ENCODE data around the gene F8.

The F8 gene

GRCh38 chrX:155061760-155062159 is 39.2 kb upstream of the F8 start:
- Histone ChIP-seq H3K9me3 (ENCODE audit: insufficient read depth, low read depth, low read length) (no peaks in the 10 kb centered on the region), H2BK12ac (ENCODE audit: low read length) (no peak overlapping the region), H2AFZ (ENCODE audit: insufficient read depth, low read length, poor library complexity) (no peak overlapping the region), H3K79me1 (ENCODE audit: low read length) (no peaks in the 10 kb centered on the region), H3K79me2 (ENCODE audit: control insufficient read depth, insufficient read depth, low read length, poor library complexity) (no peaks in the 10 kb centered on the region), H2AK5ac (ENCODE audit: low read length) (no peak overlapping the region), H3K14ac (ENCODE audit: low read length) (no peak overlapping the region), H3K18ac (ENCODE audit: low read length) (no peak overlapping the region), H3K23ac (ENCODE audit: low read length) (no peak overlapping the region), H4K8ac (ENCODE audit: low read depth, low read length) (no peak overlapping the region), H3K4me2 (ENCODE audit: low read length) (no peak overlapping the region), H3K4ac (ENCODE audit: low read depth, low read length) (no peak overlapping the region), H3K9ac (ENCODE audit: low read length) (no peak overlapping the region), H4K12ac (ENCODE audit: low read depth, low read length) (no peak overlapping the region), H4K91ac (ENCODE audit: low read depth, low read length) (no peak overlapping the region), H3K27ac (ENCODE audit: low read depth, low read length) (no peak overlapping the region), H3K4me1 (ENCODE audit: control insufficient read depth in 1 of 2, insufficient read depth in 2 of 2, low read length in 2 of 2) (peaks cover 5 to 7% of the 10 kb centered on the region in 2 experiments), H3K36me3 (ENCODE audit: control insufficient read depth in 1 of 2, insufficient read depth in 2 of 2, low read length in 2 of 2) (peaks cover 2 to 3% of the 10 kb centered on the region in 2 experiments), H2BK120ac (ENCODE audit: insufficient read depth, low read length, poor library complexity) (no peak overlapping the region), H3K27me3 (ENCODE audit: insufficient read depth, low read length) (no peaks in the 10 kb centered on the region), H2BK5ac (ENCODE audit: low read depth, low read length, poor library complexity) (no peak overlapping the region), H3K4me3 (ENCODE audit: low read depth, low read length) (no peak overlapping the region)
- WGBS (ENCODE audit: extremely low coverage, insufficient coverage, insufficient read length): no CpG with 5 or more reads among the region's 4 CpGs
- no peak for DNase-seq

- Histone ChIP-seq H4K12ac (ENCODE audit: low read depth, low read length) (no peak overlapping the region), H2AFZ (ENCODE audit: insufficient read depth, low read length, poor library complexity) (no peak overlapping the region), H3K14ac (ENCODE audit: low read length) (no peak overlapping the region), H3K27ac (ENCODE audit: low read depth, low read length) (no peak overlapping the region), H2BK12ac (ENCODE audit: low read length) (no peak overlapping the region), H3K4me1 (ENCODE audit: control insufficient read depth in 1 of 2, insufficient read depth in 2 of 2, low read length in 2 of 2) (peaks cover 2 to 5% of the 10 kb centered on the region in 2 experiments), H3K9ac (ENCODE audit: low read length) (no peak overlapping the region), H2AK5ac (ENCODE audit: low read length) (no peak overlapping the region), H3K4me3 (ENCODE audit: low read depth, low read length) (no peak overlapping the region), H4K8ac (ENCODE audit: low read depth, low read length) (peak overlapping the region; percentile 28), H3K27me3 (ENCODE audit: insufficient read depth, low read length) (no peaks in the 10 kb centered on the region), H3K4ac (ENCODE audit: low read depth, low read length) (no peak overlapping the region), H3K79me1 (ENCODE audit: low read length) (no peaks in the 10 kb centered on the region), H3K23ac (ENCODE audit: low read length) (no peak overlapping the region), H2BK5ac (ENCODE audit: low read depth, low read length, poor library complexity) (no peak overlapping the region), H3K9me3 (ENCODE audit: insufficient read depth, low read depth, low read length) (no peaks in the 10 kb centered on the region), H3K36me3 (ENCODE audit: control insufficient read depth in 1 of 2, insufficient read depth in 2 of 2, low read length in 2 of 2) (peaks cover 4 to 5% of the 10 kb centered on the region in 2 experiments), H2BK120ac (ENCODE audit: insufficient read depth, low read length, poor library complexity) (no peak overlapping the region), H3K4me2 (ENCODE audit: low read length) (peak overlapping the region; percentile 50), H3K18ac (ENCODE audit: low read length) (no peak overlapping the region), H3K79me2 (ENCODE audit: control insufficient read depth, insufficient read depth, low read length, poor library complexity) (no peaks in the 10 kb centered on the region), H4K91ac (ENCODE audit: low read depth, low read length) (no peak overlapping the region)
- DNase-seq: peak; percentile 49 to 82
- no CpG with 5 or more reads among the region's 25 CpGs for WGBS (ENCODE audit: extremely low coverage, insufficient coverage, insufficient read length)
These were observed 34.6 kb upstream of the F8 start for GRCh38 chrX:155056877-155057792.

GRCh38 chrX:155056471-155056870 is 33.9 kb upstream of the F8 start:
- no CpG with 5 or more reads among the region's 1 CpG for whole genome bisulfite sequencing (ENCODE audit: extremely low coverage, insufficient coverage, insufficient read length)
- Histone ChIP-seq H3K27me3 (ENCODE audit: insufficient read depth, low read length) (no peaks in the 10 kb centered on the region), H3K27ac (ENCODE audit: low read depth, low read length) (no peak overlapping the region)

GRCh38 chrX:155055494-155055893 is 33.0 kb upstream of the F8 start:
- H3K36me3 ChIP-seq (ENCODE audit: control insufficient read depth in 1 of 2, insufficient read depth in 2 of 2, low read length in 2 of 2): peaks cover 3 to 6% of the 10 kb centered on the region in 2 experiments
- H4K8ac ChIP-seq (ENCODE audit: low read depth, low read length): no peak overlapping the region
- no peaks in the 10 kb centered on the region for H3K79me2 ChIP-seq (ENCODE audit: control insufficient read depth, insufficient read depth, low read length, poor library complexity)
- no peak overlapping the region for H2BK120ac ChIP-seq (ENCODE audit: insufficient read depth, low read length, poor library complexity)
- no peak overlapping the region for H3K4me3 ChIP-seq (ENCODE audit: low read depth, low read length)
- H3K4me2 ChIP-seq (ENCODE audit: low read length): no peak overlapping the region
- H3K4ac ChIP-seq (ENCODE audit: low read depth, low read length): no peak overlapping the region
- no peaks in the 10 kb centered on the region for H3K27me3 ChIP-seq (ENCODE audit: insufficient read depth, low read length)
- H2AFZ ChIP-seq (ENCODE audit: insufficient read depth, low read length, poor library complexity): no peak overlapping the region
- H2BK5ac ChIP-seq (ENCODE audit: low read depth, low read length, poor library complexity): no peak overlapping the region
- H3K18ac ChIP-seq (ENCODE audit: low read length): no peak overlapping the region
- H2BK12ac ChIP-seq (ENCODE audit: low read length): no peak overlapping the region
- H3K9ac ChIP-seq (ENCODE audit: low read length): no peak overlapping the region
- H4K91ac ChIP-seq (ENCODE audit: low read depth, low read length): no peak overlapping the region
- no peak overlapping the region for H4K12ac ChIP-seq (ENCODE audit: low read depth, low read length)
- peaks cover 2 to 5% of the 10 kb centered on the region in 2 experiments for H3K4me1 ChIP-seq (ENCODE audit: control insufficient read depth in 1 of 2, insufficient read depth in 2 of 2, low read length in 2 of 2)
- no peaks in the 10 kb centered on the region for H3K79me1 ChIP-seq (ENCODE audit: low read length)
- no peak overlapping the region for H3K14ac ChIP-seq (ENCODE audit: low read length)
- H3K23ac ChIP-seq (ENCODE audit: low read length): no peak overlapping the region
- no peak for DNase-seq
- H3K9me3 ChIP-seq (ENCODE audit: insufficient read depth, low read depth, low read length): no peaks in the 10 kb centered on the region
- H2AK5ac ChIP-seq (ENCODE audit: low read length): no peak overlapping the region
- H3K27ac ChIP-seq (ENCODE audit: low read depth, low read length): no peak overlapping the region
- no CpG with 5 or more reads among the region's 3 CpGs for WGBS (ENCODE audit: extremely low coverage, insufficient coverage, insufficient read length)

More at GRCh38 chrX:155056471-155056870, 33.9 kb upstream of the F8 start:
- no peak overlapping the region for H3K23ac ChIP-seq (ENCODE audit: low read length)
- H2BK12ac ChIP-seq (ENCODE audit: low read length): no peak overlapping the region
- H3K4me1 ChIP-seq (ENCODE audit: control insufficient read depth in 1 of 2, insufficient read depth in 2 of 2, low read length in 2 of 2): peaks cover 2 to 5% of the 10 kb centered on the region in 2 experiments
- H3K14ac ChIP-seq (ENCODE audit: low read length): no peak overlapping the region
- H3K36me3 ChIP-seq (ENCODE audit: control insufficient read depth in 1 of 2, insufficient read depth in 2 of 2, low read length in 2 of 2): peaks cover 4 to 7% of the 10 kb centered on the region in 2 experiments
- H3K79me1 ChIP-seq (ENCODE audit: low read length): no peaks in the 10 kb centered on the region
- no peak overlapping the region for H3K4ac ChIP-seq (ENCODE audit: low read depth, low read length)
- H2BK120ac ChIP-seq (ENCODE audit: insufficient read depth, low read length, poor library complexity): no peak overlapping the region
- no peak overlapping the region for H3K4me2 ChIP-seq (ENCODE audit: low read length)
- no peak overlapping the region for H4K91ac ChIP-seq (ENCODE audit: low read depth, low read length)
- H3K9ac ChIP-seq (ENCODE audit: low read length): no peak overlapping the region
- DNase-seq: no peak
- no peaks in the 10 kb centered on the region for H3K79me2 ChIP-seq (ENCODE audit: control insufficient read depth, insufficient read depth, low read length, poor library complexity)
- H4K8ac ChIP-seq (ENCODE audit: low read depth, low read length): no peak overlapping the region
- H2AFZ ChIP-seq (ENCODE audit: insufficient read depth, low read length, poor library complexity): no peak overlapping the region
- H3K4me3 ChIP-seq (ENCODE audit: low read depth, low read length): no peak overlapping the region
- no peaks in the 10 kb centered on the region for H3K9me3 ChIP-seq (ENCODE audit: insufficient read depth, low read depth, low read length)
- no peak overlapping the region for H3K18ac ChIP-seq (ENCODE audit: low read length)
- H4K12ac ChIP-seq (ENCODE audit: low read depth, low read length): no peak overlapping the region
- no peak overlapping the region for H2BK5ac ChIP-seq (ENCODE audit: low read depth, low read length, poor library complexity)
- H2AK5ac ChIP-seq (ENCODE audit: low read length): no peak overlapping the region

Measured in trophoblast cell (in vitro differentiated cells and primary cell).